IMR-90 (cell line): ENCODE results near the gene FSD1L. TPM values are rescaled to one million over a fixed set of nuclear protein-coding genes. Genes with fewer than 3 reads are reported as not detected.

Experiments used
- ATAC-seq: fragments of 200-7000 bp; cut with Tn5 transposase; 2 replicates; pipeline ENCODE4 v1.9.1; 2020; ENCODE audit warnings: low read depth, mild to moderate bottlenecking, moderate library complexity
- Bru-seq: library from RNA; stranded (reverse); fragments of 400-500 nt; gene quantifications from one replicate; lab custom pipeline; 2021; lab: Mats Ljungman, UMichigan
- BruChase-seq, 2 experiments: library from RNA; stranded (reverse); fragments of 400-500 nt; gene quantifications; one replicate each; lab custom pipeline; 2021; lab: Mats Ljungman, UMichigan
- BruUV-seq: library from RNA; stranded (reverse); fragments of 400-500 nt; replicated peaks from 2 replicates; lab custom pipeline; 2021; lab: Mats Ljungman, UMichigan
- CTCF ChIA-PET: fragments of 300-600 bp; formaldehyde crosslinking; extraction: SDS; loops from one replicate; lab custom pipeline; 2021; ENCODE audit warnings: antibody characterized with exemption; lab: Yijun Ruan, JAX
- POLR2A ChIA-PET: fragments of 300-600 bp; sonication (Branson Sonifier 250); formaldehyde crosslinking; loops from one replicate; lab custom pipeline; 2022; ENCODE audit warnings: antibody characterized with exemption; ENCODE audit not compliant: unreplicated experiment; lab: Charles Lee
- DNase-seq: peaks from one replicate; pipeline ENCODE4 v3.0.0; 2013
- H2AFZ ChIP-seq: replicated peaks from 2 replicates; pipeline ENCODE3; 2013; ENCODE audit warnings: low read length, mild to moderate bottlenecking; ENCODE audit not compliant: poor library complexity
- H2AK5ac ChIP-seq: 2 replicates; pipeline ENCODE4 v1.6.1; 2013; ENCODE audit warnings: low read depth, low read length, inconsistent platforms
- H2AK9ac ChIP-seq: replicated peaks from 2 replicates; pipeline ENCODE3; 2013; ENCODE audit warnings: mild to moderate bottlenecking, low read depth, low read length, moderate library complexity; ENCODE audit not compliant: poor library complexity
- H2BK120ac ChIP-seq: 2 replicates; pipeline ENCODE4 v1.6.1; 2013; ENCODE audit warnings: low read depth, low read length, inconsistent platforms
- H2BK15ac ChIP-seq: 3 replicates; pipeline ENCODE4 v1.6.1; 2013; ENCODE audit warnings: low read depth, low read length, inconsistent platforms
- H2BK20ac ChIP-seq: 2 replicates; pipeline ENCODE4 v1.6.1; 2013; ENCODE audit warnings: low read depth, mild to moderate bottlenecking, inconsistent platforms, low read length, moderate library complexity
- H2BK5ac ChIP-seq: 2 replicates; pipeline ENCODE4 v1.6.1; 2013; ENCODE audit warnings: mild to moderate bottlenecking, low read depth, low read length, inconsistent platforms; ENCODE audit not compliant: poor library complexity, severe bottlenecking
- H3K14ac ChIP-seq: replicated peaks from 2 replicates; pipeline ENCODE4 v1.6.1; 2013; ENCODE audit warnings: low read depth, low read length, inconsistent platforms
- H3K18ac ChIP-seq: 2 replicates; pipeline ENCODE4 v1.6.1; 2013; ENCODE audit warnings: low read depth, low read length, control low read depth
- H3K23ac ChIP-seq: 2 replicates; pipeline ENCODE4 v1.6.1; 2013; ENCODE audit warnings: low read depth, low read length, inconsistent platforms
- H3K27ac ChIP-seq: 2 replicates; pipeline ENCODE4 v1.5.1; 2013; ENCODE audit warnings: mild to moderate bottlenecking, control low read depth, low read length; ENCODE audit not compliant: insufficient read depth
- H3K27me3 ChIP-seq: 2 replicates; pipeline ENCODE4 v1.6.1; 2013; ENCODE audit warnings: low read length; ENCODE audit not compliant: control insufficient read depth, insufficient read depth
- H3K36me3 ChIP-seq: 2 replicates; pipeline ENCODE4 v1.6.1; 2013; ENCODE audit warnings: low read length, mixed read lengths; ENCODE audit not compliant: control insufficient read depth, insufficient read depth
- H3K4ac ChIP-seq: 2 replicates; pipeline ENCODE4 v1.6.1; 2013; ENCODE audit warnings: low read depth, low read length, inconsistent platforms
- H3K4me1 ChIP-seq: 2 replicates; pipeline ENCODE4 v1.6.1; 2013; ENCODE audit warnings: low read length, mixed read lengths; ENCODE audit not compliant: control insufficient read depth, insufficient read depth
- H3K4me2 ChIP-seq: 2 replicates; pipeline ENCODE4 v1.6.1; 2013; ENCODE audit warnings: low read depth, mild to moderate bottlenecking, control low read depth, low read length, moderate library complexity
- H3K4me3 ChIP-seq: 2 replicates; pipeline ENCODE4 v1.5.1; 2013; ENCODE audit warnings: low read depth, mild to moderate bottlenecking, control low read depth, low read length, moderate library complexity; ENCODE audit not compliant: insufficient read depth
- H3K56ac ChIP-seq: 2 replicates; pipeline ENCODE4 v1.6.1; 2013; ENCODE audit warnings: low read length, inconsistent platforms; ENCODE audit not compliant: insufficient read depth; ENCODE audit errors: extremely low read depth
- H3K79me1 ChIP-seq, 2 experiments: 2 replicates each; pipeline ENCODE4 v1.6.1; 2013; ENCODE audit warnings: low read length in 2 of 2, inconsistent platforms in 1 of 2, low read depth in 1 of 2
- H3K9ac ChIP-seq: 2 replicates; pipeline ENCODE4 v1.6.1; 2013; ENCODE audit warnings: low read depth, low read length, control low read depth
- H3K9me1 ChIP-seq: 2 replicates; pipeline ENCODE4 v1.6.1; 2013; ENCODE audit warnings: low read length, inconsistent platforms; ENCODE audit not compliant: insufficient read depth
- H3K9me3 ChIP-seq: 2 replicates; pipeline ENCODE4 v1.6.1; 2013; ENCODE audit warnings: low read length; ENCODE audit not compliant: control insufficient read depth, insufficient read depth
- H4K20me1 ChIP-seq: 2 replicates; pipeline ENCODE4 v1.6.1; 2013; ENCODE audit warnings: low read length, inconsistent platforms; ENCODE audit not compliant: insufficient read depth
- H4K5ac ChIP-seq: 2 replicates; pipeline ENCODE4 v1.6.1; 2013; ENCODE audit warnings: mild to moderate bottlenecking, low read depth, low read length, control low read depth
- H4K8ac ChIP-seq, 2 experiments: 2 replicates each; pipeline ENCODE4 v1.6.1; 2013; ENCODE audit warnings: low read depth in 2 of 2, low read length in 2 of 2, control low read depth in 1 of 2, inconsistent platforms in 1 of 2
- H4K91ac ChIP-seq: 2 replicates; pipeline ENCODE4 v1.6.1; 2013; ENCODE audit warnings: low read depth, low read length, inconsistent platforms; ENCODE audit not compliant: insufficient read depth
- BHLHE40 ChIP-seq: fragments of 150-350 bp; IDR thresholded peaks from 2 replicates; pipeline ENCODE4 v1.6.1; 2016; ENCODE audit warnings: mild to moderate bottlenecking, low read depth, low read length
- CEBPB ChIP-seq: IDR thresholded peaks from 2 replicates; pipeline ENCODE4 v1.6.1; 2012; ENCODE audit warnings: low read depth, low read length, improper control_type of control experiment
- MAZ ChIP-seq: IDR thresholded peaks from 2 replicates; pipeline ENCODE4 v1.6.1; 2012; ENCODE audit warnings: low read depth, mild to moderate bottlenecking, low read length, improper control_type of control experiment, moderate library complexity, borderline replicate concordance
- MXI1 ChIP-seq: IDR thresholded peaks from 2 replicates; pipeline ENCODE4 v1.6.1; 2012; ENCODE audit warnings: low read depth, mild to moderate bottlenecking, low read length, moderate library complexity, borderline replicate concordance
- POLR2A ChIP-seq: IDR thresholded peaks from 2 replicates; pipeline ENCODE4 v1.6.1; 2012; ENCODE audit warnings: mild to moderate bottlenecking, low read depth, low read length
- WGBS, 2 experiments: methylation state at CpG; one replicate each; pipeline versions ENCODE4 v1.1.5 to v1.1.7; 2013; ENCODE audit warnings: missing lambda C conversion rate in 2 of 2; ENCODE audit not compliant: insufficient read length in 1 of 2; ENCODE audit errors: extremely low coverage in 2 of 2; 5-methylcytosine and 5-hydroxymethylcytosine counted together
- dilution Hi-C: fragments of 300-500 bp; cut with HindIII; formaldehyde crosslinking; loops from one replicate; pipeline ENCODE4 v1.14.3; 2018; ENCODE audit warnings: low sequenced_read_pairs; ENCODE audit not compliant: unreplicated experiment
- in situ Hi-C: fragments of 300-500 bp; cut with MboI; formaldehyde crosslinking; loops from 3 replicates; pipeline ENCODE4 v1.14.3; 2019; ENCODE audit warnings: low sequenced_read_pairs, inconsistent platforms, mixed read lengths
- intact Hi-C: fragments of 100-400 bp; cut with micrococcal nuclease; formaldehyde crosslinking; loops from 2 replicates; pipeline ENCODE4 v1.10.0; 2022
- long read RNA-seq: library from polyadenylated mRNA; unstranded; transcript quantifications from one replicate; pipeline ENCODE4 v2.0.0, GENCODE V29; 2021; ENCODE audit not compliant: unreplicated experiment
- polyA plus RNA-seq, 3 experiments: library from polyadenylated mRNA; depleted of rRNA; stranded (reverse); fragments of >200 nt; gene quantifications; 2 replicates each; pipeline ENCODE4 v1.2.3, GENCODE V29; 2012; ENCODE audit warnings: low replicate concordance in 1 of 3
- total RNA-seq: library from RNA; depleted of rRNA; stranded (reverse); fragments of >200 nt; gene quantifications from 2 replicates; pipeline ENCODE4 v1.2.3, GENCODE V29; 2012; rRNA removed
- TF ChIP-seq, protein P1 (sequence below): conservative IDR thresholded peaks from 2 replicates; pipeline ENCODE4 v1.5.1; 2012; ENCODE audit warnings: mild to moderate bottlenecking, low read depth, low read length, improper control_type of control experiment
- TF ChIP-seq, protein P2 (sequence below): fragments of 150-350 bp; IDR thresholded peaks from 2 replicates; pipeline ENCODE4 v1.6.1; 2017; ENCODE audit warnings: mild to moderate bottlenecking, antibody characterized with exemption, low read length, low read depth

The FSD1L gene
- 2.9 and 5.0 TPM in 2 replicates for total RNA-seq
- polyA plus RNA-seq (2012; rRNA removed): 0.80 and 1.4 TPM in 2 replicates
- 0.03 and 0.05 TPM in 2 replicates for polyA plus RNA-seq (2012; cell fraction: cytosol; rRNA removed)
- polyA plus RNA-seq (2012; cell fraction: nucleus; rRNA removed; ENCODE audit: low replicate concordance): 0.40 and 4.2 TPM in 2 replicates
- percentile 82 among the genes with signal in this experiment for Bru-seq, nascent RNA
- percentile 58 among the genes with signal in this experiment for BruChase-seq, experiment 1, labeled RNA remaining after a 6-hour chase
- BruChase-seq, experiment 2, labeled RNA remaining after a 2-hour chase: percentile 67 among the genes with signal in this experiment
- long read RNA-seq, partial matches to known transcripts: 0 of 2 reads
- long read RNA-seq, other reads (novel, unspliced or antisense): 2 of 2 reads

DNA sequence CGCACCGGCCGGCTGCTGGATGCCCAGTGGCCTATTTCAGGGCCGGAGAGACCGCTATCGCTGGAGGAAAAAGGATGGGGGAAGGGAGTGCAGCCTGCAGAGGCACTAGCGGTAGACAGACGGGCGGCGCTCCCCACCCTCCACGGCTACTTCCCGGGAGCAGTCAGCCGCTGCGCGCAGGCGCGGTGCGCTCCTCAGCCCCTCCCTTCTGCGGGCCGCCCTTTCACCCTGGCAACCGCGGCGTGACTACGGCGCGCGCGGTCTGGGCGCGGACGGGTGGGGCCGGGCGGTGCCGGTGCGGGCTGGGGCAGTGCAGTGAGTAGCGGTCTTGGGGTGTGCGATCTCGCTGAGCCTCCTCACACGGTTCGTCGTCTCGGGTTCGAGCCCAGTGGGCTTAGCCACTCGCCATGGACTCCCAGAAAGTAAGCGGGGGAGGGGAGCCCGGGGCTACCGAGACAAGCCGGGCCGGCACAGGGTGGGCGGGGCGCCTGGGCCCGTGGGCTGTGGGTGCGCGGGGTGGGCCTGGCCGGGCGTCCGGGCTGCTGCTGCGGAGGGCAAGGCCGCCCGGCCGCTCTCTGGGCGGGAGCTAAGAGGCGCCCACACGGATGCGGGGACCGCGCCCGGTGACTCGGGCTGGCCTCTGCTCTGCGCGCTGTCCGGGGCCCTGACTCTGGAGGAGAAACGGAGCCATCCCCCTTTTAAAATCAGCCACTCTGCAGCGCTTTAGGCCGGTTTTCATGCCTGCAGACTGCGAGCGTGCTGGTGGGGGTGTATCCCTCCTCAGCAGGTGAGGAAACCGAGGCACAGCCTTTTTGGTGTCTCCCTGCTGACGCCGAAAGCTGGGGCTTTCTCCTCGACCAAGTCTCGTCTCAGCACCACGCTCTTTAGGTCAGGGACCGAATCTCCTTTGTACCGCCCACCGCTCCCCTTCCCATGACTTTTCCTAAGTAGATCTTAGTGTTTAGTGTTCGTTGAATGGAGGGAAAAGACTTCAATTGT, at the start of gene FSD1L:
Gene FSD1L (plus strand): TSS at position 221 of the 999 bp plus-strand sequence. CDS start 187 bp downstream, at position 408.
- dilution Hi-C loops: no loop called here

More for the DNA sequence above, at the start of gene FSD1L:
- peak within 1 kb of the TSS; percentile 71; the same call in 1 of the 3 replicates for H2BK15ac ChIP-seq
- peak within 1 kb of the TSS; percentile 83 for H4K5ac ChIP-seq
- no peaks in the 10 kb centered on the region for H3K27me3 ChIP-seq
- ChIA-PET CTCF (no interaction called here), POLR2A (interaction anchor here (0.5 kb wide), 1 partner anchor 1894 kb away, joined by 3 read pairs; no protein-coding TSS in a partner anchor)
- H3K14ac ChIP-seq: peak within 1 kb of the TSS; percentile 89
- peak within 1 kb of the TSS; percentile 86 for H3K9ac ChIP-seq
- H2BK20ac ChIP-seq: peak within 1 kb of the TSS; percentile 56; the same call in 1 of the 2 replicates
- H4K91ac ChIP-seq: peak within 1 kb of the TSS; percentile 86
- H3K18ac ChIP-seq: peak within 1 kb of the TSS; percentile 87
- TSS peak; percentile 26 for BruUV-seq
- H2AK9ac ChIP-seq: peak within 1 kb of the TSS; percentile 92
- H3K4ac ChIP-seq: peak within 1 kb of the TSS; percentile 93
- peaks cover 6% of the 10 kb centered on the region; the same call in 1 of the 2 replicates for H3K9me1 ChIP-seq
- in situ Hi-C loops: no loop called here
- no peaks in the 10 kb centered on the region for H3K9me3 ChIP-seq
- H2AFZ ChIP-seq: peak within 1 kb of the TSS; percentile 99
- TF ChIP-seq MXI1 (peak; percentile 91), CEBPB (no peak), MAZ (peak; percentile 97), POLR2A (peak; percentile 1), BHLHE40 (peak; percentile 46; the same call in 1 of the 2 replicates)
- TF ChIP-seq, protein P1, sequence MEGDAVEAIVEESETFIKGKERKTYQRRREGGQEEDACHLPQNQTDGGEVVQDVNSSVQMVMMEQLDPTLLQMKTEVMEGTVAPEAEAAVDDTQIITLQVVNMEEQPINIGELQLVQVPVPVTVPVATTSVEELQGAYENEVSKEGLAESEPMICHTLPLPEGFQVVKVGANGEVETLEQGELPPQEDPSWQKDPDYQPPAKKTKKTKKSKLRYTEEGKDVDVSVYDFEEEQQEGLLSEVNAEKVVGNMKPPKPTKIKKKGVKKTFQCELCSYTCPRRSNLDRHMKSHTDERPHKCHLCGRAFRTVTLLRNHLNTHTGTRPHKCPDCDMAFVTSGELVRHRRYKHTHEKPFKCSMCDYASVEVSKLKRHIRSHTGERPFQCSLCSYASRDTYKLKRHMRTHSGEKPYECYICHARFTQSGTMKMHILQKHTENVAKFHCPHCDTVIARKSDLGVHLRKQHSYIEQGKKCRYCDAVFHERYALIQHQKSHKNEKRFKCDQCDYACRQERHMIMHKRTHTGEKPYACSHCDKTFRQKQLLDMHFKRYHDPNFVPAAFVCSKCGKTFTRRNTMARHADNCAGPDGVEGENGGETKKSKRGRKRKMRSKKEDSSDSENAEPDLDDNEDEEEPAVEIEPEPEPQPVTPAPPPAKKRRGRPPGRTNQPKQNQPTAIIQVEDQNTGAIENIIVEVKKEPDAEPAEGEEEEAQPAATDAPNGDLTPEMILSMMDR: peak; percentile 25
- TF ChIP-seq, protein P2, sequence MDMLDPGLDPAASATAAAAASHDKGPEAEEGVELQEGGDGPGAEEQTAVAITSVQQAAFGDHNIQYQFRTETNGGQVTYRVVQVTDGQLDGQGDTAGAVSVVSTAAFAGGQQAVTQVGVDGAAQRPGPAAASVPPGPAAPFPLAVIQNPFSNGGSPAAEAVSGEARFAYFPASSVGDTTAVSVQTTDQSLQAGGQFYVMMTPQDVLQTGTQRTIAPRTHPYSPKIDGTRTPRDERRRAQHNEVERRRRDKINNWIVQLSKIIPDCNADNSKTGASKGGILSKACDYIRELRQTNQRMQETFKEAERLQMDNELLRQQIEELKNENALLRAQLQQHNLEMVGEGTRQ: no peak
- H3K4me2 ChIP-seq: peak within 1 kb of the TSS; percentile 98
- intact Hi-C loops: no loop called here
- H3K56ac ChIP-seq: peak within 1 kb of the TSS; percentile 46
- DNase-seq (peak; percentile 90), ATAC-seq (peak; percentile 89)
- peak within 1 kb of the TSS; percentile 73 for H2BK5ac ChIP-seq
- 3% methylated on average over 6 of the region's 87 CpGs; no CpG with 5 or more reads in 1 of the 2 experiments for WGBS, 2 experiments
- H3K23ac ChIP-seq: peak within 1 kb of the TSS; percentile 67
- peak within 1 kb of the TSS; percentile 83 for H3K4me3 ChIP-seq
- H3K4me1 ChIP-seq: peaks cover 12% of the 10 kb centered on the region
- H4K8ac ChIP-seq: peak within 1 kb of the TSS; percentile 85 to 96
- peak within 1 kb of the TSS; percentile 83 for H3K27ac ChIP-seq
- H2BK120ac ChIP-seq: peak within 1 kb of the TSS; percentile 85
- H2AK5ac ChIP-seq: peak within 1 kb of the TSS; percentile 75
- H4K20me1 ChIP-seq: peaks cover 16% of the 10 kb centered on the region
- H3K79me1 ChIP-seq: peaks cover 10 to 34% of the 10 kb centered on the region in 2 experiments
- H3K36me3 ChIP-seq: no peaks in the 10 kb centered on the region
